Measurements from ENCODE around the gene ZBP1.
"Not testable (repeated sequence)": the region's sequence is repeated elsewhere in the genome, so short reads cannot be mapped to it uniquely, and the experiment has no call there.

Gene ZBP1

DNA sequence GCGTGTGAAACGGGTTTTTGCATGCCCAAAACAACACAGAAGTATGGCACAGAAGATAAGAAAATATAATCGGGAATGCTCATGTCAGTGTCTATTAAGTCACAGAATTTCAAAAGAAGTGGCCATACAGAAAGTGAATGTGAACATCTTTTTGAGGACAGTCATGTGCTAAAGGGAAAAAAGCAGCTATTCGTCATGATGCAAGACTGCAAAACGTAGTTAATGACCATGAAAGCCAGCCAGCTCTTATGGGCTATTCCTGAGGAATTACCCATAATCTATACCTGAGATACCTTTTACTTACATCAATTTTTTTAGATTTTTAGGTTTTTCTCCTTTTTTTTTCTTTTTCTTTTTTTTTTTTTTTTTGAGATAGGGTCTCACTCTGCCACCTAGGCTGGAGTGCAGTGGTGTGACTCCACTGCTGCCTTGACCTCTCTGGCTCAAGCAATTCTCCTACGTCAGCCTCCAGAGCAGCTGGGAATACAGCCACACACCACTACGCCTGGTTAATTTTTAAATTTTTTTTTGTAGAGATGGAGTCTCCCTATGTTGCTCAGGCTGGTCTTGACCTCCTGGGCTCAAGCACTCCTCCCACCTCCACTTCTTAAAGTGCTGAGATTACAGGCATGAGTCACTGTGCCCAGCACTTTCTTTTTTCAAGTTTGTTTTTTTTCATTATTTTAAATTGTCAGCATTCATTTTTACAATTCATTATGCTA is 18.1 kb upstream of the ZBP1 start:
- no peak for DNase-seq

- no peak for DNase-seq
Observed at GRCh38 chr20:57633945-57634491, 13.8 kb upstream of the ZBP1 start.

GRCh38 chr20:57632286-57632685 is 12.1 kb upstream of the ZBP1 start:
- no peak for DNase-seq

GRCh38 chr20:57630061-57630460 is 9.8 kb upstream of the ZBP1 start:
- no peak for DNase-seq

DNA sequence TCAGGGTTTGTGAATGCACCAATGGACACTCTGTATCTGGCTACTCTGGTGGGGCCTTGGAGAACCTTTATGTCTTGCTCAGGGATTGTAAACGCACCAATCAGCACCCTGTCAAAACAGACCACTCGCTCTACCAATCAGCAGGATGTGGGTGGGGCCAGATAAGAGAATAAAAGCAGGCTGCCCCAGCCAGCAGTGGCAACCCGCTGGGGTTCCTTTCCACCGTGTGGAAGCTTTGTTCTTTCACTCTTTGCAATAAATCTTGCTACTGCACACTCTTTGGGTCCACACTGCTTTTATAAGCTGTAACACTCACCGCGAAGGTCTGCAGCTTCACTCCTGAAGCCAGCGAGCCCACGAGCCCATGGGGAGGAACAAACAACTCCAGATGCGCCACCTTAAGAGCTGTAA is 9.3 kb upstream of the ZBP1 start:
- not testable (repeated sequence) for DNase-seq

DNA sequence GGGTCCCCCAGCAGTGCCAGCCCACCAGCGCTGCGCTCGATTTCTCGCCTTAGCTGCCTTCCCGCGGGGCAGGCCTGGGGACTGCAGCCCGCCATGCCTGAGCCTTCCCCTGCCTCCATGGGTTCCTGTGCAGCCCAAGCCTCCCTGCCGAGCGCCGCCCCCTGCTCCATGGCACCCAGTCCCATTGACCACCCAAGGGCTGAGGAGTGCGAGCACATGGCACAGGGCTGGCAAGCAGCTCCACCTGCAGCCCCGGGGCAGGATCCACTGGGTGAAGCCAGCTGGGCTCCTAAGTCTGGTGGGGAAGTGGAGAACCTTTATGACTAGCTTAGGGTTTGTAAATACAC is 8.7 kb upstream of the ZBP1 start:
- not testable (repeated sequence) for DNase-seq

DNA sequence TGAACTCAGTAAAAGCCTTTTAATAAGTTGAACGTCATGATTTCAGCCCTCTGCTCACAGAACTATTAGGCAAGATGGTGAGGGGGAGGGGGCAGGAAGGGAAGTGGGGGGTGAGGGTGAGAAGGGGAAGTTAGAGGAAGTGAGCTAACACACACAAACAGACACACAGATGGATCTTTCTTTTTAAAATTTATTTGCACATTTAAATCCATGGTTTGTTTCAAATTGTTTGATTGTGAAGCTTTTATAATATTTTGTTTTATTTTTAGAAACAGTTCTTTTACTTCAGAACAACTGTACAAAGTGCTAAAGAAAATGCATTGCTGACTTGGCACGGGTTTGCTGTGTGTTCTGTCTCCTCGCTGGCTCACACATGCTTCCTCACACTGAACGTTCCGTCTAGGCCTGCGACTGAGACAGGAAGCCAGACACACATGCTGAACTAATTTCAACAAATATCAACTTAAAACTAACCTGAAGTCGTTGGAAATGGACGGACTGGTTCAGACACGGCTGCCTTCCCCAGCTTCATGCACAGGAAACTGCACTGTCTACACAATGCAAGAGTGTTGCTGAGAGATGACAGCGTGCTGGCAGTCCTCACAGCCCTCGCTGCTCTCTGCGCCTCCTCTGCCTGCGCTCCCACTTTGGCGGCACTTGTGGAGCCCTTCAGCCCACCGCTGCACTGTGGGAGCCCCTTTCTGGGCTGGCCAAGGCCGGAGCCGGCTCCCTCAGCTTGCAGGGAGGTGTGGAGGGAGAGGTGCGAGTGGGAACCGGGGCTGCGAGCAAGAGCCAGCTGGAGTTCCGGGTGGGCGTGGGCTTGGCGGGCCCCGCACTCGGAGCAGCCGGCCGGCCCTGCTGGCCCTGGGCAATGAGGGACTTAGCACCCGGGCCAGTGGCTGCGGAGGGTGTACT is 8.1 kb upstream of the ZBP1 start:
- DNase-seq: peak; percentile 56

- DNase-seq: no peak
Observed at GRCh38 chr20:57627339-57627738, 7.1 kb upstream of the ZBP1 start.

GRCh38 chr20:57625978-57626377 is 5.8 kb upstream of the ZBP1 start:
- DNase-seq: no peak

DNA sequence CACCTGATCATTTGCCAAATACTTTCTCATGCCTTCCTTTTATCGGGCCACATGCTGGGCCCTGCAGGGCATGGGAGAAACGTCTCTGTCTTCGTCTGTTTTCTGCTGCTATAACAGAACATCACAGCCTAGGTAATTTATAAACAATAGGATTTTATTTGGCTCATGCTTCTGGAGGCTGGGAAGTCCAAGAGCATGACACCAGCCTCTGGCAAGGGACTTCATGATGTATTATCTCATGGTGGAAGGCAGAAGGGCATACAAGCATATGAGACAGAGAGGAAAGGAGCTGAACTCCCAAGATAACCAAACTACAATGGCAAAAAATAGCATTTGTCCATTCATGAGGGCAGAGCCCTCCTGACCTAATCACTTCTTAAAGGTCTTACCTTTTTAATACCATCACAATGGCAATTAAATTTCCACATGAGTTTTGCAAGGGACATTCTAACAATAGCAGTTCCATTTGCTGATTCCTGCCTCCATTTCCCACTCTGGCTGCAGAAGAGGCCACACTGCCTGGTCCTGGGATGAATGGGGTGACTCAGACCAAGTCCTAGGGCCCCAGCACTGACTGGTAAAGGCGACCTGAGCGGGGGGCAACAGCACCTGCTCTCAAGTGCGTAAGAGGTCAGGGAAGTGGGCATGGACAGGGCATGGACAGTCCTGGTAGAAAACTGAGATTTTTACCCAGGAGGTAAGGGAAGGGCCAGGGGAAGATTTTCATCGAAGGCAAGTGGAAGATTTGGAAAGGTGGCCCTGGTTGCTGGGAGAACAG is 5.1 kb upstream of the ZBP1 start:
- no peak for DNase-seq

DNA sequence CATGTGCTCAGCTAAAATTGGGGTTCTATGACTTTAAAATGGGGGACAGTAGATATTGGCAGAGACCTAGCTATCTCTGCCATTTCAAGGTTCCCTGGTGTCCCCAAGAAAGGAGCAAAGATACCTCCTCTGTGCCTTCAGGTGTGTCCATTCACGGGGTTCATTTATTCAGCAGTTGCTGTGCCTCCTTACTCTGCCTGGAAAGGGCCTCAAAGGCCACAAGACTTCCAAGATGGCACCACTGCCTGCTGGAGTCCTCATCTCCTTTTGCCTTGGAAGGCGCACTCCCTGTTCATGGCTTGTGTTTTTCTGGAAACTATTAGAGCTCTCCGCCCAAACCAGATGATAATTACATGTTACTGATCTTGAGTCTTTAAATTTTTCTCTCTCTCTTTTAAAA is 3.9 kb upstream of the ZBP1 start:
- no peak for DNase-seq

- peak; percentile 55 for DNase-seq
Observed at GRCh38 chr20:57622579-57623381, 2.6 kb upstream of the ZBP1 start.

GRCh38 chr20:57622201-57622570 is 2.0 kb upstream of the ZBP1 start:
- no peak for DNase-seq

GRCh38 chr20:57621421-57622200 is 1.4 kb upstream of the ZBP1 start:
- no peak for DNase-seq

GRCh38 chr20:57620999-57621398 is 773 bp upstream of the ZBP1 start:
- no peak for DNase-seq

DNA sequence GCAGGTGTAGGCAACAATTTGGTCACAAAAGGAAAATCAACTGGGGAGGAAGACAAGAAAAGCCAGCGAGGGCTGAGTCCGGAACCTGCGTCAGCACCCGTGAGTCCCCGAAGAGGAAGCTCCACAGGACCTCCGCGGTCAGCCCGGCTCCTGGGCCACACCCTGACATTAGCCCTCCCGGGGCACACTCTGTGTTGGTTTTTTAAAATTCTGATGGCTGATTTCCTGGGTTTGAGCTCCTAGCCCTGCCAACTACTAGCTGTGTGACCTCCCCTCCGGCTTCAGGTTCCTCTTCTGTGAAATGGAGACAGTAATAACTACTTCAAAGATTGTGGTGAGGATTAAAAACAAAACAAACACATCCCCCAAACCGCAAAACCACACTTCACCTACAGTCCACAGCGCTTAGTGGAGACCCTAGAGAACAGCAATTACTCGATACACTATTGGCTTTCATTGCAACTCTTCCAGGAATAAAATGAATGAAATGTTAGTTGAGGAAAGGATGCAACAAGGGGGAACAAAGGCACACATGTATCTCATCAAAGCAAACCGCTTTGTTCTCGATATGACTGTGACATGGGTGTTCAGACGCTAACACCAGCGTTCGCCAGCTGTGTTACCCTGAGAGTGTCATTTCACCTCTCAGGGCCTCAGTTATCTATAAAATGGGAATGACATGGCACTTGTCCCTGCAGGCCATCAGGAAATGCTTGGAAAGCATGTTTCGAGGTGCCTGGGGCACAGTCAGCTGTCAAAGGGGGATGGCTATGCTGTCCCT is 985 bp downstream of the ZBP1 start:
- DNase-seq: no peak

DNA sequence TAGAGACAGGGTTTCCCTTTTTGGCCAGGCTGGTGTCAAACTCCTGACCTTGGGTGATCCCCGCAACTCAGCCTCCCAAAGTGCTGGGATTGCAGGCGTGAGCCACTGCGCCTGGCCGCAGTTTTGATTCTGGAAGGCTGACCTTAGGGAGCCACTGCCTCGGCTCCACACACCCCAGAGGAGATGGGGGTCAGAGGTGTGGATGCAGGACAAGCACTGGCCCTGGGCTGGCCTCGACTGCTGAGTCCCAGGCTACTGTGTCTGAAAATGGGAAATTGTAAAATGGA is 1.5 kb downstream of the ZBP1 start:
- DNase-seq: no peak

DNA sequence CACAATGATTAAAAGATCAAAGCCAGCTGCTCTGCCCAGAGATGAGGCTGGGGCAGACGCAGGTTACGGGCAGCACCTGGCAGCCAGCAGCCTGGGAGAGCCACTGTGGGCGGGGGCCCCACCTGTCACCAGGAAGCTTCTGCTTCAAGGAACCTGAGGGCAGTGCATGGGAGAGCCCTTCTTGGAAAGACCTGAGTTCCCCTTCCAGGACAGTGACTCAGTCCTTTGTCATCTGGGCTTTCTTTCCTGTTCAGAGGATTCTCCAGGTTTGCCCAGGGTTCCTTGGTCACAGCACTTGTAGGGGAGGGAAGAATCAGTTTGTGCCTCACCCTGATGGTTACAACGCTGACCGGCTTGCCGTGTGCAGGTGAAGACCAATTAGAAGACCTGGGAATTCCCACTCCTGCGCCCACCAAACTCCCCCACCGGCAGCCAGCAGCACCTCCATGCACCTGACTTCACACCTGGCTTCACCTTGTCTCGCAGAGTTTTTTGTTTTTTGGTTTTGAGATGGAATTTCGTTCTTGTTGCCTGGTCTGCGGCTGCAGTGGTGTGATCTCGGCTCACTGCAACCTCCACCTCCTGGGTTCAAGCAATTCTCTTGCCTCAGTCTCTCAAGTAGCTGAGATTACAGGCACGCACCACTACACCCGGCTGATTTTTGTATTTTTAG is 2.0 kb downstream of the ZBP1 start:
- no peak for DNase-seq

DNA sequence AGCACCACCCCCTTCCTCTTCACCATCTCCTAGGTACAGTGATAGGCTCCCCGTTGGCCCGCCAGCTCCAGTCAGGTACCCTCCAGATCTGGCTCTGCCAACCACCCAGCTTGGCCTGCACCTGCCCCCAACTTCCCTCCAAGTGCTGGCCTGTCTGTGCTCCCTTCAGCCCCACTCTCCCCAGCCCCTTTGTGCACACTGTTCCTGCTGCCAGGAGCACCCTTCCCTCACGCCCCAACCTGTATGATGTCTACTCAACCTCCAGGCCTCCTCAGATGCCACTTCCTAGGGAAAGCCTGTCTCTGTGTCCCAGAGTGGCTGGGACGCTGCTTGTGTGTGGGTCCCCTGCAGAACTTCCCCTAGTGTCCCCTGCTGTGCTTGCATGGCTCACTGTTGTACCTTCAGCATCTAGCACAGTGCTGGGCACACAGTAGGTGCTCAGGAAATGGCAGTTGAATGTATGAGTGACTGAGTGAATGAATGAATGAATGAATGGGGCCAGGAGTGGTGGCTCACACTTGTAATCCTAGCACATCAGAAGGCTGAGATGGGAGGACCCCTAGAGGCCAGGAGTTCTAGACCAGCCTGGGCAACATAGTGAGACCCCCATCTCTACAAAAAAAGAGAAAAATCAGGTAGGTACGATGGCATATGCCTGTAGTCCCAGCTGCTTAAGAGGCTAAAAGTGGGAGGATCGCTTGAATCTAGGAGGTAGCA is 3.0 kb downstream of the ZBP1 start:
- DNase-seq: no peak

Data from activated T-cell treated with anti-CD3 and anti-CD28 coated beads for 4 hours (primary cell).